SKM-1 treated with dmso at 0.1 percent for 144 hours (cell line): ENCODE data around the gene ZNF420.
A peak's percentile ranks its signal among the peaks of the same experiment; 100 is the strongest.

Experiments used
- DNase-seq: peaks from one replicate; lab custom pipeline; 2025; ENCODE audit not compliant: unreplicated experiment; lab: John Stamatoyannopoulos, UW

ZNF420 gene

GRCh38 chr19:37136111-37136510 is 57.9 kb downstream of the ZNF420 start:
- no peak for DNase-seq

DNA sequence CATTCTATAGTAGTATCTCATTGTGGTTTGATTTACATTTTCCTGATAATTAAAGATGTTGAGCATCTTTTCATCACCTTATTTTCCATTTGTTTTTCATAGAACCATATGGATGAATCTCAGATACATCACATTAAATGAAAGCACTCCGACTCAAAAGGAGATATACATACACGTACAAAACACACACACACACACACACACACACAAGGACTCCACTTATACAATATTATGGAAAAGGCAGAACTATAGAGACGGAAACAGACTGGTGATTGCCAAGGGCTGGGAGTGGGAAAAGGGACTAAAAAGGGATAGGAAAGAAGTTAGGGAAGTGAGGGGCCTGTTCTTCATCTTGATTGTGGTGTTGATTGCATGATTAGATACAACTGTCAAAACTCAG is 70.0 kb downstream of the ZNF420 start:
- DNase-seq: no peak

DNA sequence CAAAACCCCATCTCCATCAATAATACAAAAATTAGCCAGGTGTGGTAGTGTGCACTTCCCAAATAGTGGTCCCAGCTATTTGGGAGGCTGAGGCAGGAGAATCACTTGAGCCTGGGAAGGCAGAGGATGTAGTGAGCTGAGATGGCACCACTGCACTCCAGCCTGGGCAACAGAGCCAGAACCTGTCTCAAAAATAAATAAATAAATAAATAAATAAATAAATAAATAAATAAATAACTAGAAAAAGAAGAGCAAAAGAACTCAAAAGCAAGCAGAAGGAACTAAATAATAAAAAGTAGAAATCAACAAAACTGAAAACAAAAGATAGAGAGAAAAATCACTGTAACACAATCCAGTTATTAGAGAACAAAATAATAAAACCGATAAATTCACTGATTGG is 81.9 kb downstream of the ZNF420 start:
- DNase-seq: no peak

DNA sequence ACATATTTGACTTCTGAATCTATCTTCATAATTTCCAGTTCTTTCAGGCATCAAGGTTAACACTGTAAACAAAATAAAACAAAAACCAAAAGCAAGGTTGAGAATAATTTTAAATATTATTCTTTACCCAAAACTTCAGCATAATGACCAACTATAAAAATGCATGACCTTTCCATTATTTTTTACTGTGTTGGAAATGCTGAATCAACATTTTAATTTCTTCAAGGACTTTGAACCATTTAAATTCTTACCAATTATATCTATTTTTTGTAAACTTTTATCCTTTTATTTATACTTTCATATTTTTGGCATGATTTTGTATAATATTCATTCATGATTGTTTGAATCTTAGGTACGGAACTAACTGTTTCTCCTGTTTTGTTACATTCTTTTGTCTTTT is 87.4 kb downstream of the ZNF420 start:
- no peak for DNase-seq

DNA sequence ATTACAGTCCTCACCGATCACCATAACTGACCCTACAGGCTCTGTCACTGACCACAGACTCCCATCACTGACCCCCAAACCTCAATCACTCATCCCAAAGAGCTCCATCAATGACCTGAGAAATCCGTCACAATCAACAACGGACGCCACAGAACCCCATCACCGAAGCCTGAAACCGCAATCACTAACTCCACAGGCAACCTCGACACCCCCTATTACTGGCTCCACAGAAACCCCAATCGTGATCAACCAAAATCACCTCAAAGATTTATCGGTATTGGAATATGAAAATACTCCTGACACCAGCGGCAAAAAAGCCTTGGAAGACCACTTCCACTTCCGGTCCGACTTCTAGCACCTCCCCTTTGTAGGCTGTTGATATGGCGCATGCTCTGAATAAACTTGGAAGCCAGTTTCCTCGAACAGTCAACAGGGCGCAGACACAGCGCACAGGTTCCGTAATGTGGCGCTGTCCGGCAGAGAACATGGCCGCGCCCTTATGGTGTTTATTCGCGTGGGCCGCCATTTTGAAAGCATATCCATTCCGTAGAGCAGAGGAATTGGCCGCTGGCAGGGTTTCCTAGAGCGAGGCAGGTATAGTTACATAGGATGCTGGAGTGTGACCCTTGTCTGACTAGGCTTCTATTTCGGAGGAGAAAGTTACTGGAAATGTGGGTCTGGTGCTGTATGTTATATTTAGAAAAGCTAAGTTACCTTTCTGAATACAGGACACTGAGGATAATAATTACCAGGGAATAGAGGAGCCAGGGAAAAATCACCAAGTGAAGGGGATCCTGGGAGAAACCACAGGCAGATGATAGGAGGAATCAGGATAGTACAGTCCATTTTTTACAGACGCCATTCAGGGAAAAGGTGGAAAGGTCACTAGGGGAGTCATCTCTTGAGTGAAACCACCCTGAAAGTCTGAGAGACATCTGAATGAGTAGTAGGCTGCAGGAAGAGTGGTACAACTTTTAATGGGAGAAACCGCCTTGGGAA is 94.4 kb downstream of the ZNF420 start, which contains the start of gene ZNF585A:
ZNF585A (minus strand) TSS at position 328 of the 999 bp plus-strand sequence. CDS start 2,785 bp downstream, outside the sequence.
- peak; percentile 94 for DNase-seq
